Measurements from ENCODE around the gene SLC47A1. TPM values are rescaled to one million over a fixed set of nuclear protein-coding genes. Genes with fewer than 3 reads are reported as not detected.

Gene SLC47A1
- total and polyA plus RNA-seq, 2 of the 4 experiments (the other 2 are of a cell fraction) = not detected

DNA sequence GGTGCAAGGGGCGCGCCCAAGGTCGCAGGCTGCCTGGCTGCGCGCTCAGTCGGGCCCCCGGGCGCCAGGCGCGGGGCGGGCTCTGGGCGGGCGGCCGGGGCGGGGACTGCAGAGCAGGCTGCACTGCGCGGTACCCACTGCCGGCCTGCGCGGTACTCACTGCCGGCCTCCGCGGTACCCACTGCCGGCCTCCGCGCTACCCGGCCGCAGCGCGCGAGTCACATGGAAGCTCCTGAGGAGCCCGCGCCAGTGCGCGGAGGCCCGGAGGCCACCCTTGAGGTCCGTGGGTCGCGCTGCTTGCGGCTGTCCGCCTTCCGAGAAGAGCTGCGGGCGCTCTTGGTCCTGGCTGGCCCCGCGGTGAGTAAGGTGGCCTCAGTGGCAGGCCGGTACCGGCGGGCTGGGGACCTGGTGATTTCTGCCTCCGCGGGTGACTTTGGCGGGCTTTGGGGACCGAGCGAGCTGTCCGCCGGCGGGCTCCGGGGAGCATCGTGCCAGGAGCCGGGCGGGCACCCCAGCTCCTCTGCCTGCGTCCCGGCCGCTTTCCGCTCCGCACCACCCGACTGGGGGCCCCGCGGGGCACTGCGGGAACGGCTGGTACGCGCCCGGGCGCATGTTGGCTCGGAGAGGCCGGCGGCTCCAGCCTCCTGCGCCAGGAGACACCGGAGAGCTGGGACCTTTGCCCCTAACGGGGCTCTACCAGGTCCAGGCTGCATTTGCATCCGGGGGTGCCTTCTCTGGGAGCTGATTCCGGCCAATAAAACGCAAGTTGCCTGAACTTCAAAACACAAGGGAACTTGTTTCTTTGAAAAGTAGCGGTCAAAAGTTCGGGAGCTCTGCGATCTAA, at the start of gene SLC47A1 (continued):
- no peak for TF ChIP-seq NFE2L2 (IDR thresholded peaks at IDR 0.05; ENCODE audit: low read depth, low read length)
- TF ChIP-seq CHD1 (IDR thresholded peaks at IDR 0.05; ENCODE audit: low read depth, low read length) = no peak

DNA sequence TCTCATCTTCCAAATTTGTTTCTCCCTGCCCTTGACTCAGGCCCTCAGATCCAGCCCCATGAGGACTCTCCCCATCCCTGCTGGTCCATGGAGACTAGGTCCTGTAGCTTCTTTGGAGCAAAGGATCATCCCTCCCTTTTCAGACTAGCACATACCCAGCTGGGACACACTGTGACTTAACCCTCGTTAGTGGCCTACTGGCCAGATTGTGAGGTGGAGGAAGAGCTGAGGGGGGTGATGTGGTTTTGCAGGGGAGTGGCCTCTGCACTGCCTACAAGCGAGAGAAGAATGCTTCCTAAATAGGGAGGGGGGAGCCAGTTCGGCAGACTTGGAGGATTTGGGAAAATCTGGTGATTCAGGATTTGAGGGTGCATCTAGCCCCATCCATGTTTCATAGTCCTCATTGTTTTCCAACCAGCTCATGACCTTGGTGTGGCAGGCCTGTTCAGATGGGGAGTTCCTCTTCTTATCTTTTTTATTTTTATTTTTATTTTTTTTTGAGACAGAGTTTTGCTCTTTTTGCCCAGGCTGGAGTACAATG, 47.8 kb upstream of the SLC47A1 start:
- H4K5ac ChIP-seq (ENCODE audit: low read depth, low read length) = no peak overlapping the region
- H3K79me1 ChIP-seq (ENCODE audit: low read depth in 1 of 2, low read length in 2 of 2) = no peaks in the 10 kb centered on the region
- no peaks in the 10 kb centered on the region for H3K36me3 ChIP-seq (ENCODE audit: control insufficient read depth, insufficient read depth, low read length)
- intact Hi-C loops (cut with micrococcal nuclease) (no loop called here), dilution Hi-C loops (cut with HindIII; ENCODE audit: low sequenced_read_pairs, unreplicated experiment) (no loop called here), in situ Hi-C loops (cut with MboI; ENCODE audit: low sequenced_read_pairs) (no loop called here)
- H3K4me1 ChIP-seq (ENCODE audit: control insufficient read depth, insufficient read depth, low read length) = peaks cover 6% of the 10 kb centered on the region; the same call in 1 of the 2 replicates
- peak overlapping the region; percentile 15 for H2AK9ac ChIP-seq (replicated peaks; ENCODE audit: low read depth, low read length, poor library complexity)
- H2AFZ ChIP-seq (replicated peaks; ENCODE audit: low read length, poor library complexity) = no peak overlapping the region
- H3K23ac ChIP-seq (ENCODE audit: low read depth, low read length) = no peak overlapping the region
- no peak overlapping the region for H2BK15ac ChIP-seq (ENCODE audit: low read depth, low read length)
- no peak overlapping the region for H3K27ac ChIP-seq (ENCODE audit: insufficient read depth, low read length)
- no peak overlapping the region for H2BK5ac ChIP-seq (ENCODE audit: low read depth, low read length, poor library complexity, severe bottlenecking)
- H3K9me1 ChIP-seq (ENCODE audit: insufficient read depth, low read length) = no peaks in the 10 kb centered on the region
- BruUV-seq (replicated peaks) = no TSS peak
- H3K27me3 ChIP-seq (ENCODE audit: control insufficient read depth, insufficient read depth, low read length) = peaks cover 3% of the 10 kb centered on the region; the same call in 1 of the 2 replicates
- H3K4ac ChIP-seq (ENCODE audit: low read depth, low read length) = no peak overlapping the region
- H3K4me3 ChIP-seq (ENCODE audit: insufficient read depth, low read depth, low read length) = no peak overlapping the region
- H3K4me2 ChIP-seq (ENCODE audit: low read depth, low read length) = no peak overlapping the region
- no peak overlapping the region for H2BK120ac ChIP-seq (ENCODE audit: low read depth, low read length)
- ChIA-PET POLR2A (ENCODE audit: unreplicated experiment) (no interaction called here), CTCF (interaction anchor here (0.5 to 0.6 kb wide), 2 partner anchors 163 to 279 kb away, joined by 3 read pairs; no protein-coding TSS in a partner anchor)
- no peak overlapping the region for H3K9ac ChIP-seq (ENCODE audit: low read depth, low read length)
- H4K20me1 ChIP-seq (ENCODE audit: insufficient read depth, low read length) = no peaks in the 10 kb centered on the region
- H3K56ac ChIP-seq (ENCODE audit: extremely low read depth, insufficient read depth, low read length) = no peak overlapping the region
- H2AK5ac ChIP-seq (ENCODE audit: low read depth, low read length) = no peak overlapping the region
- WGBS, 2 experiments (ENCODE audit: extremely low coverage in 2 of 2, insufficient read length in 1 of 2) = 100% methylated on average over 1 of the region's 3 CpGs; no CpG with 5 or more reads in 1 of the 2 experiments
- no peak overlapping the region for H4K8ac ChIP-seq (ENCODE audit: low read depth in 2 of 2, low read length in 2 of 2)
- H3K14ac ChIP-seq (replicated peaks; ENCODE audit: low read depth, low read length) = no peak overlapping the region
- no peak for DNase-seq
- no peak for ATAC-seq (ENCODE audit: low read depth)
- no peaks in the 10 kb centered on the region for H3K9me3 ChIP-seq (ENCODE audit: control insufficient read depth, insufficient read depth, low read length)
- no peak overlapping the region for H4K91ac ChIP-seq (ENCODE audit: insufficient read depth, low read depth, low read length)
- H3K18ac ChIP-seq (ENCODE audit: low read depth, low read length) = no peak overlapping the region
- no peak for TF ChIP-seq FOS (IDR thresholded peaks at IDR 0.05; ENCODE audit: low read depth, low read length)
- no peak for TF ChIP-seq CEBPB (IDR thresholded peaks at IDR 0.05; ENCODE audit: low read depth, low read length)
- no peak for TF ChIP-seq CHD1 (IDR thresholded peaks at IDR 0.05; ENCODE audit: low read depth, low read length)
- TF ChIP-seq POLR2A (IDR thresholded peaks at IDR 0.05; ENCODE audit: low read depth, low read length) = no peak
- TF ChIP-seq BHLHE40 (IDR thresholded peaks at IDR 0.05; ENCODE audit: low read depth, low read length) = no peak
- TF ChIP-seq, protein P1, sequence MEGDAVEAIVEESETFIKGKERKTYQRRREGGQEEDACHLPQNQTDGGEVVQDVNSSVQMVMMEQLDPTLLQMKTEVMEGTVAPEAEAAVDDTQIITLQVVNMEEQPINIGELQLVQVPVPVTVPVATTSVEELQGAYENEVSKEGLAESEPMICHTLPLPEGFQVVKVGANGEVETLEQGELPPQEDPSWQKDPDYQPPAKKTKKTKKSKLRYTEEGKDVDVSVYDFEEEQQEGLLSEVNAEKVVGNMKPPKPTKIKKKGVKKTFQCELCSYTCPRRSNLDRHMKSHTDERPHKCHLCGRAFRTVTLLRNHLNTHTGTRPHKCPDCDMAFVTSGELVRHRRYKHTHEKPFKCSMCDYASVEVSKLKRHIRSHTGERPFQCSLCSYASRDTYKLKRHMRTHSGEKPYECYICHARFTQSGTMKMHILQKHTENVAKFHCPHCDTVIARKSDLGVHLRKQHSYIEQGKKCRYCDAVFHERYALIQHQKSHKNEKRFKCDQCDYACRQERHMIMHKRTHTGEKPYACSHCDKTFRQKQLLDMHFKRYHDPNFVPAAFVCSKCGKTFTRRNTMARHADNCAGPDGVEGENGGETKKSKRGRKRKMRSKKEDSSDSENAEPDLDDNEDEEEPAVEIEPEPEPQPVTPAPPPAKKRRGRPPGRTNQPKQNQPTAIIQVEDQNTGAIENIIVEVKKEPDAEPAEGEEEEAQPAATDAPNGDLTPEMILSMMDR (conservative IDR thresholded peaks at IDR 0.05; ENCODE audit: low read depth, low read length) = no peak
- TF ChIP-seq RCOR1 (IDR thresholded peaks at IDR 0.05; ENCODE audit: insufficient replicate concordance, low read length) = no peak
- no peak overlapping the region for H2BK20ac ChIP-seq (ENCODE audit: low read depth, low read length)

Data from IMR-90 (cell line).